Neural cell (in vitro differentiated cells): Measurements from ENCODE around the gene UMODL1. TPM values are rescaled to one million over a fixed set of nuclear protein-coding genes. Genes with fewer than 3 reads are reported as not detected.

Experiments used
- H2AFZ ChIP-seq: fragments of 200-600, 300-800 bp; sonication (generic), shearing (Covaris generic); 2 replicates; pipeline ENCODE4 v1.6.0; 2014; ENCODE audit warnings: low read depth, mild to moderate bottlenecking, antibody characterized with exemption, low read length, moderate library complexity
- H3F3A ChIP-seq: fragments of 200-600 bp; shearing (Covaris generic); 2 replicates; pipeline ENCODE4 v1.6.1; 2016; ENCODE audit warnings: mild to moderate bottlenecking, moderate library complexity, mixed read lengths, antibody characterized with exemption, low read length; ENCODE audit not compliant: insufficient read depth, poor library complexity, severe bottlenecking
- H3K27ac ChIP-seq: fragments of 200-600, 300-800 bp; sonication (generic), shearing (Covaris generic); 2 replicates; pipeline ENCODE4 v1.5.1; 2014; ENCODE audit warnings: mild to moderate bottlenecking, low read length, moderate library complexity
- H3K27me3 ChIP-seq: fragments of 300-800, 200-600 bp; sonication (generic), shearing (Covaris generic); 2 replicates; pipeline ENCODE4 v1.6.0; 2014; ENCODE audit warnings: mild to moderate bottlenecking, low read depth, low read length, moderate library complexity; ENCODE audit not compliant: insufficient read depth
- H3K36me3 ChIP-seq: fragments of 300-800, 200-600 bp; sonication (generic), shearing (Covaris generic); 2 replicates; pipeline ENCODE4 v1.5.1; 2014; ENCODE audit warnings: mild to moderate bottlenecking, antibody characterized with exemption, low read length, moderate library complexity; ENCODE audit not compliant: insufficient read depth
- H3K4me2 ChIP-seq: fragments of 300-800, 200-600 bp; sonication (generic), shearing (Covaris generic); 2 replicates; pipeline ENCODE4 v1.6.0; 2014; ENCODE audit warnings: mild to moderate bottlenecking, low read length
- H3K4me3 ChIP-seq: fragments of 300-800, 200-600 bp; sonication (generic), shearing (Covaris generic); 2 replicates; pipeline ENCODE4 v1.5.1; 2014; ENCODE audit warnings: mild to moderate bottlenecking, low read length, moderate library complexity
- H3K79me2 ChIP-seq: fragments of 200-600 bp; shearing (Covaris generic); replicated peaks from 2 replicates; pipeline ENCODE4 v1.6.0; 2014; ENCODE audit warnings: mild to moderate bottlenecking, low read length, moderate library complexity; ENCODE audit not compliant: insufficient read depth
- H3K9ac ChIP-seq: fragments of 300-800, 200-600 bp; sonication (generic), shearing (Covaris generic); 2 replicates; pipeline ENCODE4 v1.6.1; 2016; ENCODE audit warnings: mild to moderate bottlenecking, low read length, mixed read lengths
- H3K9me2 ChIP-seq: fragments of 200-600 bp; shearing (Covaris generic); 2 replicates; pipeline ENCODE4 v1.6.1; 2016; ENCODE audit warnings: mild to moderate bottlenecking, low read length, mixed read lengths; ENCODE audit not compliant: insufficient read depth
- H3K9me3 ChIP-seq: fragments of 200-600, 300-800 bp; sonication (generic), shearing (Covaris generic); 2 replicates; pipeline ENCODE4 v1.6.1; 2016; ENCODE audit warnings: mild to moderate bottlenecking, mixed run types, low read length, moderate library complexity, mixed read lengths
- H4K20me1 ChIP-seq: fragments of 200-600 bp; shearing (Covaris generic); 2 replicates; pipeline ENCODE4 v1.6.1; 2016; ENCODE audit warnings: mild to moderate bottlenecking, mixed run types; ENCODE audit not compliant: insufficient read depth
- CTCF ChIP-seq: fragments of 450-650 bp; IDR thresholded peaks from 2 replicates; pipeline ENCODE4 v1.5.1; 2014; ENCODE audit warnings: antibody characterized with exemption, mild to moderate bottlenecking, moderate library complexity; ENCODE audit not compliant: poor library complexity, severe bottlenecking
- EP300 ChIP-seq: fragments of 450-650 bp; conservative IDR thresholded peaks from 2 replicates; pipeline ENCODE4 v1.6.1; 2014; ENCODE audit warnings: antibody characterized with exemption, mild to moderate bottlenecking, moderate library complexity; ENCODE audit not compliant: poor library complexity, severe bottlenecking
- EZH2 ChIP-seq: fragments of 200-600, 300-800 bp; shearing (Covaris generic), sonication (generic); IDR thresholded peaks from 2 replicates; pipeline ENCODE4 v1.6.1; 2014; ENCODE audit warnings: antibody characterized with exemption, low read length, borderline replicate concordance, mild to moderate bottlenecking; ENCODE audit not compliant: insufficient read depth, poor library complexity, severe bottlenecking
- MXI1 ChIP-seq: fragments of 450-650 bp; conservative IDR thresholded peaks from 2 replicates; pipeline ENCODE4 v1.6.1; 2014; ENCODE audit warnings: antibody characterized with exemption, mild to moderate bottlenecking; ENCODE audit not compliant: poor library complexity, severe bottlenecking
- POLR2AphosphoS5 ChIP-seq: IDR thresholded peaks from 2 replicates; pipeline ENCODE4 v1.6.1; 2012
- RAD21 ChIP-seq: fragments of 450-650 bp; conservative IDR thresholded peaks from 2 replicates; pipeline ENCODE4 v1.6.1; 2014; ENCODE audit warnings: antibody characterized with exemption, mild to moderate bottlenecking, moderate library complexity
- REST ChIP-seq: IDR thresholded peaks from 2 replicates; pipeline ENCODE4 v1.6.1; 2012; ENCODE audit warnings: borderline replicate concordance
- SMC3 ChIP-seq: fragments of 450-650 bp; conservative IDR thresholded peaks from 2 replicates; pipeline ENCODE4 v1.6.1; 2014; ENCODE audit warnings: antibody characterized with exemption, mild to moderate bottlenecking, moderate library complexity; ENCODE audit not compliant: poor library complexity
- TAF1 ChIP-seq: IDR thresholded peaks from 2 replicates; pipeline ENCODE4 v1.6.1; 2012; ENCODE audit warnings: low read depth
- polyA plus RNA-seq: library from polyadenylated mRNA; depleted of rRNA; stranded (reverse); fragments of >200 nt; gene quantifications from 2 replicates; pipeline ENCODE4 v1.2.3, GENCODE V29; 2014

UMODL1 gene
- polyA plus RNA-seq, 1 donor from 2014 or later = 0.11 TPM

- no peak overlapping the region for H2AFZ ChIP-seq
- H3K9me2 ChIP-seq = no peaks in the 10 kb centered on the region
- H3K27me3 ChIP-seq = no peaks in the 10 kb centered on the region
- no peaks in the 10 kb centered on the region for H3F3A ChIP-seq
- H4K20me1 ChIP-seq = no peaks in the 10 kb centered on the region
- TF ChIP-seq TAF1 (no peak), RAD21 (no peak), EZH2 (no peak), POLR2AphosphoS5 (no peak), SMC3 (no peak), EP300 (no peak)
- no peak overlapping the region for H3K4me2 ChIP-seq
- H3K9me3 ChIP-seq = no peaks in the 10 kb centered on the region
- no peak overlapping the region for H3K4me3 ChIP-seq
- H3K36me3 ChIP-seq = no peaks in the 10 kb centered on the region
- no peak overlapping the region for H3K27ac ChIP-seq
- no peaks in the 10 kb centered on the region for H3K79me2 ChIP-seq
- H3K9ac ChIP-seq = no peak overlapping the region
Measured at GRCh38 chr21:42109473-42109872, 38.4 kb downstream of the UMODL1 start.

- Histone ChIP-seq H2AFZ (no peak overlapping the region), H3K9ac (no peak overlapping the region), H3K79me2 (no peaks in the 10 kb centered on the region), H3K4me3 (no peak overlapping the region), H3K27ac (no peak overlapping the region), H4K20me1 (no peaks in the 10 kb centered on the region), H3K9me2 (no peaks in the 10 kb centered on the region), H3K36me3 (no peaks in the 10 kb centered on the region), H3K27me3 (no peaks in the 10 kb centered on the region), H3F3A (no peaks in the 10 kb centered on the region), H3K4me2 (no peak overlapping the region), H3K9me3 (no peaks in the 10 kb centered on the region)
- TF ChIP-seq EP300 (no peak), REST (no peak), CTCF (no peak), MXI1 (no peak), POLR2AphosphoS5 (no peak), RAD21 (no peak), TAF1 (no peak), EZH2 (no peak), SMC3 (no peak)
Measured at GRCh38 chr21:42109873-42110525, 38.9 kb downstream of the UMODL1 start.
